ENCODE results near the gene SHC2. TPM values are rescaled to one million over a fixed set of nuclear protein-coding genes. Genes with fewer than 3 reads are reported as not detected.

Gene SHC2
- total RNA-seq, 1 donor from 2014 or later = 29.7 TPM

GRCh38 chr19:376111-376470 lies 84.7 kb downstream of the SHC2 start:
- Mint-ChIP-seq H3K36me3 (ENCODE audit: low read depth, unreplicated experiment) (no peaks in the 10 kb centered on the region), H3K27ac (ENCODE audit: unreplicated experiment) (no peak overlapping the region), H3K9me3 (ENCODE audit: unreplicated experiment) (peaks cover 2% of the 10 kb centered on the region), H3K4me1 (ENCODE audit: low read depth, unreplicated experiment) (no peaks in the 10 kb centered on the region), H3K4me3 (ENCODE audit: unreplicated experiment) (no peak overlapping the region), H3K27me3 (ENCODE audit: low read depth, unreplicated experiment) (peaks cover 46% of the 10 kb centered on the region)
- no peak overlapping the region for H2AFZ ChIP-seq (ENCODE audit: low read depth, low read length)
- DNase-seq (ENCODE audit: low read depth) = no peak
- peaks cover 16% of the 10 kb centered on the region for H3K27me3 ChIP-seq (ENCODE audit: insufficient read depth, low read length)
- H3K9me3 ChIP-seq (ENCODE audit: insufficient read depth, low read depth, low read length) = no peaks in the 10 kb centered on the region
- no peaks in the 10 kb centered on the region for H4K20me1 ChIP-seq (ENCODE audit: insufficient read depth, low read length)
- H3K9ac ChIP-seq (ENCODE audit: low read length) = no peak overlapping the region
- no peak for TF ChIP-seq EZH2 (IDR thresholded peaks at IDR 0.05; ENCODE audit: insufficient read depth, low read length)
- TF ChIP-seq, protein P1, sequence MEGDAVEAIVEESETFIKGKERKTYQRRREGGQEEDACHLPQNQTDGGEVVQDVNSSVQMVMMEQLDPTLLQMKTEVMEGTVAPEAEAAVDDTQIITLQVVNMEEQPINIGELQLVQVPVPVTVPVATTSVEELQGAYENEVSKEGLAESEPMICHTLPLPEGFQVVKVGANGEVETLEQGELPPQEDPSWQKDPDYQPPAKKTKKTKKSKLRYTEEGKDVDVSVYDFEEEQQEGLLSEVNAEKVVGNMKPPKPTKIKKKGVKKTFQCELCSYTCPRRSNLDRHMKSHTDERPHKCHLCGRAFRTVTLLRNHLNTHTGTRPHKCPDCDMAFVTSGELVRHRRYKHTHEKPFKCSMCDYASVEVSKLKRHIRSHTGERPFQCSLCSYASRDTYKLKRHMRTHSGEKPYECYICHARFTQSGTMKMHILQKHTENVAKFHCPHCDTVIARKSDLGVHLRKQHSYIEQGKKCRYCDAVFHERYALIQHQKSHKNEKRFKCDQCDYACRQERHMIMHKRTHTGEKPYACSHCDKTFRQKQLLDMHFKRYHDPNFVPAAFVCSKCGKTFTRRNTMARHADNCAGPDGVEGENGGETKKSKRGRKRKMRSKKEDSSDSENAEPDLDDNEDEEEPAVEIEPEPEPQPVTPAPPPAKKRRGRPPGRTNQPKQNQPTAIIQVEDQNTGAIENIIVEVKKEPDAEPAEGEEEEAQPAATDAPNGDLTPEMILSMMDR (IDR thresholded peaks at IDR 0.05; ENCODE audit: insufficient read depth, low read depth, low read length) = no peak
- H3K4me3 ChIP-seq (ENCODE audit: insufficient read depth, low read depth, low read length) = no peak overlapping the region
- H3K36me3 ChIP-seq (ENCODE audit: insufficient read depth, low read length) = no peaks in the 10 kb centered on the region
- FAIRE-seq = no peak
- H3K4me2 ChIP-seq (ENCODE audit: low read length) = no peak overlapping the region
- H3K27ac ChIP-seq (ENCODE audit: low read depth, low read length) = no peak overlapping the region
- no peaks in the 10 kb centered on the region for H3K4me1 ChIP-seq (ENCODE audit: insufficient read depth, low read length)
- no peaks in the 10 kb centered on the region for H3K79me2 ChIP-seq (ENCODE audit: insufficient read depth, low read length)

DNA sequence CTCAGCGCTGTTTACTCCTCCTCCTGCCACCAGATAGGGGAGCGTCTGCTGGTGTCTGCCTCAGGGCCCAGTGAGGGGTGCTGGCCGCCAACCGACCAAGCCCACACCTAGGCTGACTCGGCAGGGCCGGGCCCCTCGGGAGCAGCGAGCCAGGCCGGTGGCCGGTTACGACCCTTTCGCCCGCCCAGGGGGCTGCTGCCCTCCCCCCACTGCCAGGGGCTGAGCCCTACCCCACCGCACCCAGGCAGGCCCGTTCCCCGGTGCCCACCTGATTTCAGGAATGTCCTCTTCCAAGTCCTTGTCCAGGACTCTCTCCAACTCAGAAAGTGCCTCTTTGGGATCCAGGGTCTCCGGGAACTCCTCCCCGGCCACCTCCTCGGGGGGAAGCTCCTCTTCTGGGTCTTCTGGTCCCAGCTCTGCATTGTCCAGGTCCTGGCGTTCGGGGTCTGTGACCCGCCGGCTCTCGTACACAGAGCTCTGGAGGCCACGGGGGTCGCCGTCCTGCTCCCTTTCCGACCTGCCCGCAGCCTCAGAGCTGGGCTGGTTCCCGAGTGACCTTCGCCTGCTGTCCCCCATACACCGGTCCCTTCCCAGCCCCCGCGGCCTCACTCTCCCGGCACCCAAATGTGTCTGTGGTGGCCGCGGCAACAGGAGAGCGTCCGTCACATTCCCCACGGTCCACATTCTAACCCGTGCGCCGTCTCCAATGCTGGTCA lies 85.3 kb downstream of the SHC2 start:
- no peak for TF ChIP-seq EZH2 (IDR thresholded peaks at IDR 0.05; ENCODE audit: insufficient read depth, low read length)
- TF ChIP-seq, protein P1 (IDR thresholded peaks at IDR 0.05; ENCODE audit: insufficient read depth, low read depth, low read length) = no peak
- H3K4me1 ChIP-seq (ENCODE audit: insufficient read depth, low read length) = no peaks in the 10 kb centered on the region
- Mint-ChIP-seq H3K4me1 (ENCODE audit: low read depth, unreplicated experiment) (no peaks in the 10 kb centered on the region), H3K4me3 (ENCODE audit: unreplicated experiment) (no peak overlapping the region), H3K27ac (ENCODE audit: unreplicated experiment) (no peak overlapping the region), H3K36me3 (ENCODE audit: low read depth, unreplicated experiment) (no peaks in the 10 kb centered on the region), H3K27me3 (ENCODE audit: low read depth, unreplicated experiment) (peaks cover 50% of the 10 kb centered on the region), H3K9me3 (ENCODE audit: unreplicated experiment) (peaks cover 2% of the 10 kb centered on the region)
- no peak overlapping the region for H3K9ac ChIP-seq (ENCODE audit: low read length)
- no peak for FAIRE-seq
- H3K4me3 ChIP-seq (ENCODE audit: insufficient read depth, low read depth, low read length) = no peak overlapping the region
- H3K36me3 ChIP-seq (ENCODE audit: insufficient read depth, low read length) = no peaks in the 10 kb centered on the region
- H3K27me3 ChIP-seq (ENCODE audit: insufficient read depth, low read length) = peaks cover 16% of the 10 kb centered on the region
- no peaks in the 10 kb centered on the region for H3K79me2 ChIP-seq (ENCODE audit: insufficient read depth, low read length)
- H3K9me3 ChIP-seq (ENCODE audit: insufficient read depth, low read depth, low read length) = no peaks in the 10 kb centered on the region
- no peak overlapping the region for H3K27ac ChIP-seq (ENCODE audit: low read depth, low read length)
- no peak overlapping the region for H2AFZ ChIP-seq (ENCODE audit: low read depth, low read length)
- H4K20me1 ChIP-seq (ENCODE audit: insufficient read depth, low read length) = no peaks in the 10 kb centered on the region
- no peak overlapping the region for H3K4me2 ChIP-seq (ENCODE audit: low read length)
- no peak for DNase-seq (ENCODE audit: low read depth)

GRCh38 chr19:374886-375235 lies 86.0 kb downstream of the SHC2 start:
- peaks cover 2% of the 10 kb centered on the region for H3K9me3 Mint-ChIP-seq (ENCODE audit: unreplicated experiment)
- Histone ChIP-seq H3K9me3 (ENCODE audit: insufficient read depth, low read depth, low read length) (no peaks in the 10 kb centered on the region), H4K20me1 (ENCODE audit: insufficient read depth, low read length) (no peaks in the 10 kb centered on the region), H3K27ac (ENCODE audit: low read depth, low read length) (no peak overlapping the region), H3K36me3 (ENCODE audit: insufficient read depth, low read length) (no peaks in the 10 kb centered on the region), H3K4me1 (ENCODE audit: insufficient read depth, low read length) (no peaks in the 10 kb centered on the region), H3K4me2 (ENCODE audit: low read length) (no peak overlapping the region), H3K27me3 (ENCODE audit: insufficient read depth, low read length) (peaks cover 16% of the 10 kb centered on the region), H3K9ac (ENCODE audit: low read length) (no peak overlapping the region), H3K4me3 (ENCODE audit: insufficient read depth, low read depth, low read length) (no peak overlapping the region), H2AFZ (ENCODE audit: low read depth, low read length) (no peak overlapping the region), H3K79me2 (ENCODE audit: insufficient read depth, low read length) (no peaks in the 10 kb centered on the region)
- no peak overlapping the region for H3K4me3 Mint-ChIP-seq (ENCODE audit: unreplicated experiment)
- DNase-seq (ENCODE audit: low read depth) (no peak), FAIRE-seq (no peak)
- H3K36me3 Mint-ChIP-seq (ENCODE audit: low read depth, unreplicated experiment) = no peaks in the 10 kb centered on the region
- H3K4me1 Mint-ChIP-seq (ENCODE audit: low read depth, unreplicated experiment) = no peaks in the 10 kb centered on the region
- no peak for TF ChIP-seq EZH2 (IDR thresholded peaks at IDR 0.05; ENCODE audit: insufficient read depth, low read length)
- TF ChIP-seq, protein P1 (IDR thresholded peaks at IDR 0.05; ENCODE audit: insufficient read depth, low read depth, low read length) = no peak
- H3K27ac Mint-ChIP-seq (ENCODE audit: unreplicated experiment) = no peak overlapping the region
- peaks cover 52% of the 10 kb centered on the region for H3K27me3 Mint-ChIP-seq (ENCODE audit: low read depth, unreplicated experiment)
